ENCODE results near the gene TTBK1.

The TTBK1 gene

DNA sequence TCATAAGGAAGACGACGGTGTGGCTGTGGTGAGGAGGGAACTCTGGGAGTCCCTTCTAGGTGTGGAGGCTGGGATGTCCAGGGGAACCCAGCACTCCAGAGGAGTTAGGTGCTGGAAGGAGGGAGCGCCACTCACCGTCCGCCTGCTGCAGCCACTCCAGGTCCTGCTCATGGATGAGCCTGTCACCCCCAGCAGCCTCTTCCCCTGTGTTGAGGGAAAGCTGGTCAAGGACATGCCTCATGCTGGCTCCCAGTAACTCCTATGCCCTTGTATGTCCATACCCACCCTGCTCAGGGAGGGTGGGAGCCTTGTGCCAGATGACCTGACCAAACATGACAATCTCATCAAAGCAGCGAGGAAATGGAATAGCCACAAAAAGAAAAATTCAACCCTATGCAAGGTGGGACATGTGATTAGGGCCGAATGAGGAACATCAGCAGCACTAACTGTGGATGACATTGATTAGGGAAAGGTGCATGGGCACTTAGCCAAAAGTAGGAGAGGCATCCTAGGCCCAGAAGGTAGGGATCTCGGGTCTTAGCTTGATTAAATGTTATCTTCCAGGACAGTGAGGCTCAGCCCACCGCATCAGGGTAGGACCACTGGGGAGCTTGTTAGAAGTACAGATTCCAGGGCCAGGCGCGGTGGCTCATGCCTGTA lies 17.0 kb upstream of the TTBK1 start:
- no peak for DNase-seq

DNA sequence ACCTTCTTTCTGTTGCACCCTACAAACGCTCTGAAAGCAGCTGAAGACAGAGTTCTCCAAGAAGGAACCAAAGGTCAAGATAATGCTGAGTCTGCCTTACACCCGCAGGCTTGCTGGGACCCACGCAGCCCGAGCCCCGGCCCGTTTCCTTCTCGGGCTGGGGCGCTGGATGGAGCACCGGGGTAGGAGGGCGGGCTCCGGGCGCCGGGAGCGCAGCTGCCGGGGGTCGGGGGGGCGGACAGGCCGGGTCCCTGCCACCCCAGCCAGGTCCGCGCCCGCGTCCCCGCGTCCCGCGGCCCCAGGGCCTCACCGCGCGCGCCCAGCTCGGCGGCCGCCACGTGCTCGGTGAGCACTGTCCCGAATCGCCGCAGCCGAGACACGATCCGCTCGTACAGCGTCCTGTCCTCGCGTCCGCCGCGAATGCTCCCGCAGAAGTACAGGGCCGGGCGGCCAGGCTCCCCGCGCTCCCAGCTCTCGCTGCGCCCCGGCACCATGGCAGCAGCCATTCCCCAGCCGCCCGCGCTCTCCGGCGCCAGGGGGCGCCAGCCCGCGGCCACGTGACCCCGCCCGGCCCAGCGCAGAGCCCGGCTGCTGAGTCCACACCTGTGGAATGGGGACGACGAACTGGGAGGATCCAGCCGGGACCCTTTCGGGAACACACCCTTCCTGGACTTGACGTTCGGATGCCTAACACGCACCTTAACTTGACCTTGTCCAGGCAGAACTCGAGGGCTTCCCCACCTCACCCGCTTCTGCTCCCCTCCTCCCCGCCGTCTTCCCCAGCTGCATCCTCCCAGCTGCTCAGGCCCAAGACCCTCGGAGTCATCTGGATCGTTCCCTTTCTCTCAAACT lies 14.1 kb upstream of the TTBK1 start, which contains the start of gene DNPH1:
Gene DNPH1 (minus strand): TSS at position 531 of the 852 bp plus-strand sequence. CDS start 25 bp downstream, at position 506.
- DNase-seq: peak; percentile 76 to 82

DNA sequence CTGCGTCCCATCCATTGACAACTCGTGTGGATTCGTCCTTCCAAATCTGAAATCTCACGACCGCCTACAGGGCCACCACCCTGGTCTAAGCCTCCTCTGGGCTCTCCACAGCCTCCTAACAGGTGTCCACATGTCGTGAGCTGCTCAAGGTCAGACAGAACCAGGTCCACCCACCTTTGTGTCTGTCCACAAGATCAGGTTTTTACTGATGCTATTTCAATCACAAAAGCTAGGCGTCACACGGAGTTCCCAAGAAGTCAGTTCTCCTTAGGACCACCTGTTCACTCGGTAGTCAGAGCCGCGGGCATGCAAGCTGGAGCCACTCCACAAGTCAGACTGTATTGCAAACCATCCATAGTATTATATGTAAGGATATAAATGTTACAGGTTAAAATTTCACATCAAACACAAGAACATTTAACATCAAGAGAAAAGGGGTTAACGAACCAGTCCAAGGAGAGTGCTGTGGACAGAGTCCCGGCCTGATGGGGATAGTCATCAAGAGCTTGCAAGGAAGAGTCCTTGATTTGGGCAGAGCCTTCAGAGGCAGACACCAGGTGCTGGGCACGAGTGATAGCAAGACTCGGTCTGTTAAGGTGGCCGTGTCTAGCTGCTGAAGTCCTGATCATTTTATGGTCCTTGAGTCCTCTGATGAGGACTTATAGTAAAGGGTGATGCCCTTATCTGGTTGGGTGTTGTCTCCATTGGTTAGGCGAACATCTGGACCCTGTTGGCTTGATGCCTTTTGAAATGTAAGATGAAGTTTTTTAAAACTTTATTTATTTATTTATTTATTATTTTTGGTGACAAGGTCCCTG lies 13.3 kb upstream of the TTBK1 start:
- no peak for DNase-seq

DNA sequence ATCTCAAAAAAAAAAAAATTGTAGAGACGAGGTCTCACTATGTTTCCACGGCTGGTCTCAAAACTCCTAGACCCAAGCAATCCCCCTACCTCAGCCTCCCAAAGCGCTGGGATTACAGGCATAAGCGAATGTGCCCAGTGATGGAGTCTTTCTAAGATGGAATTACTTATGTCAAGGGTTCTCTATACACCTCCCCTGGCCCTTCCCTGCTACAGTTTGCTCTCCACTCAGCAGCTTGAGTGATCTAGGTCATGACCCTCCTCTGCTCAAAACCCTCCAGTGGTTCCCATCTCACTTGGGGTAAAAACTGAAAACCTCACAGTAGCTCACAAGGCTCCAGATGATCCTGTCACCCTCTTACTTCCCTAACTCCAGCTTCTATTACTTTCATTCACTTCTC lies 12.2 kb upstream of the TTBK1 start:
- no peak for DNase-seq

DNA sequence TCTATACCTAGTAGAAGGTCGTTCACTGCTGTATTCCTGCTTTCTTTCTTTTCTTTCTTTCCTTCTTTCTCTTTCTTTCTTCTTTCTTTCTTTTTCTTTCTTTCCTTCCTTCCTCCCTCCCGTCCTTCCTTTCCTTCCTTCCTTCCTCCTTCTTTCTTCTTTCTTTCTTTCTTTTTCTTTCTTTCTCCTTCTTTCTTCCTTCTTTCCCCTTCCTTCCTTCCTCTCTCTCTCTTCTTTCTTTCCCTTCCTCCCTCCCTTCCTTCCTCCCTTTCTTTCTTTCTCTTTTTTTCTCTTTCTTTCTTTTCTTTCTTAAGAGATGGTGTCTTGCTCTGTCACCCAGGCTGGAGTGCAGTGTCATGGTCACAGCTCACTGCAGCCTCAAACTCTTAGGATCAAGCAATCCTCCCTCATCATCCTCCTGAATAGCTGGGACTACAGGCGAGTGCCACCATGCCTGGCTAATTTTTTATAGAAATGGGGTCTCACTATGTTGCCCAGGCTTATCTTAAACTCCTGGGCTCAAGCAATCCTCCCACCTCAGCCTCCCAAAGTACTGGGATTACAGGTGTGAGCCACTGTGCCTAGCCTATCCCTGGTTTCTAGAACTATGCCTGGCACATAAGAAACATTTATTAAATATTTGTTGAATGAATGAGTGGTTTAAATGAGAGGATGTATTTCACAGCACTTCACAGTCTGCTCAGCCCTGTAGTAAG lies 11.4 kb upstream of the TTBK1 start:
- DNase-seq: no peak

DNA sequence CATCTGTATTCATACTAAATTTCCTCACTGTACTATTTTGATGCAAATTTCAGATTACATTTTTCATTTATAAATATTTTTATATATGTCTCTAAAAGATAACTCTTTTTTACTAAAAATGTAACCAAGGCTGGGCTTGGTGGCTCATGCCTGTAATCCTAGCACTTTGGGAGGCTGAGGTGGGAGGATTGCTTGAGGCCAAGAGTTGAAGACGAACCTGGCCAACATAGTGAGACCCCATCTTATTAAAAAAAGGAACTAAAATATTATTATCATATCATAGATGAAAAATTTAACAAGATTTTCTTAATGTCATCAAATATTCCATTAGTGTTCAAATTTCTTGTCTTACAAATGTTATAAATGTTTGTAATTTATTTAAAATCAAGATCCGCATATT lies 7.4 kb upstream of the TTBK1 start:
- no peak for DNase-seq

DNA sequence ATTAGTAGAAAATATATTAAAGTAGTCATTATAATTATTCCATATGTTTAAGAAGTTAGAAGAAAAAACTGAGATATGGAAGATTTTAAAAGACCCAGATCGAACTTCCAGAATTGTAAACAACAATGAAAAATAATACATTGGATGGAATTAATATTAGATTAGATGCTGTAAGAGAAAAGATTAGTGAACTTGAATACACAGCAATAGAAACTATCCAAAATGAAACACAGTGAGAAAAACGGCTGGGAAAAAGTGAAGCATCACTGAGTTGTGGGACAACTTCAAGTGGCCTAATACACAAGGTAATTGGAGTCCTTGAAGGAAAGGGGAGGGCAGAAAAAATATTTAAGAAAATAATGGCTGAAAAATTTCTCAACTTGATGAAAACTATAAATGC lies 4.2 kb upstream of the TTBK1 start:
- DNase-seq: no peak

DNA sequence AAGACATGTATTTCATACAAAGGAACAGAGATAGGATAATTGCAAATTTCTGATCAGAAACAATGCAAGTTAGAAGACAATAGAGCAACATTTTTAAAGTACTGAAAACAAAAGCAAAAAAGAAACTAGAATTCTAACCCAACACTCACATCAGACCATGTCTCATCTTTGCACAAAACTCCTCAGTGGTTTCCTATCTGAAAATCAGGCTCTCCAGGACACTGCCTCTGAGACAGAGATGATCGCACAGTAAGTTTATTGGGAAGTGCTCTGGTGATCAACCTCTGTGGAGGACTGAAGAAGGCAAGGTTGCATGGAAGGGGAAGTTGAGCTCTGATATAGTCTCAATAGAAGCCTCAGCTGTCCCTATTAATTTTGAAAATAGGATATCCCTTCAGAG lies 2.3 kb upstream of the TTBK1 start:
- DNase-seq: no peak

DNA sequence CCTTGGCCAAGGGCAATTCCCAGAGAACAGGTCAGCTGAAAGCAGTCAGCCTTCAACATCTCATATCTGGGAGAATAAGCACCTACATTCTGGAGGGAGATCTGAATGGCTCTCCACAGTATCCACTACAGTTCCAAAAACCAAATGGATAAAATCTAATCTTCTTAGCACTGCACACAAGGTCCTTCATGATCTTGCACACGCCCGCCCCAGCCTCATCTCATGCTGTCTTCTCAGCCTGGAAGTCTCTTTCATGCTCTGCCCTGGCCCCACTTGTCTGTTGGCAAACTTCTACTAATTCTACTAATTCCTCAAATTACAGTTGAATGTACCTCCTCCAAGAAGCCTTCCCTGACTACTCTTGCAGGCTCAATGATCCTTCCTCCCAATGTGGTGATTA lies 1.8 kb upstream of the TTBK1 start:
- DNase-seq: no peak

DNA sequence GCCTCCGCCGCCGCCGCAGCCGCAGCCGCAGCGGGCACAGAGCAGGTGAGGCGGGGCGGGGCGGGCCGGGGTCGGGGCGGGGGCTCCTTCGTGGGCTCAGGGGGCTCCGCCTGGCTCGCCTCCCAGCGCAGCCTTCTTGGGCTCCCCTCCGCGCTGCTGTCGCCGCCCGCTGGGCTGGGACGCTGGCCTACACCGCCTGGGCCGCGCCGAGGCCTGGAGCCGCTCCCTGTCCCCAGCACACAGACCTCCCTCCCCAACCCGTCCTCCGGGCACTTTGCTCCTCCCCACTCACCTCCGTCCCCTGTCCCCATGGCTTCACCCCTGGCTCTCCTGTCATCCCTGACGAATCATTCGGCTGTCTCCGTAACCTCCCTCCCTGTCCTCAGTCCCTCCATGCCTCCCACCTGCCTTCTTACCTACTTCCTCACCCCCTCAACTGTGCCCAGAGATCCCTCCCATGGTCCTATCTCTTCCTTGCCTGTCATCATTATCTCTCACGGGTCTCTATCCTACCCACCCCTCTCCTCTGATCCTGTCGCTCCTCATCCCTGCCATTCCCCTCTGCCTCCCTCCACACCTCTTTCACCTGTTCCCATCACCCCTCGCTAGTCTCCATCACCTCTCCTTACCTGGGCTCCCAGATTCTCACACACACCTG lies 512 bp downstream of the TTBK1 start:
- DNase-seq: no peak

DNA sequence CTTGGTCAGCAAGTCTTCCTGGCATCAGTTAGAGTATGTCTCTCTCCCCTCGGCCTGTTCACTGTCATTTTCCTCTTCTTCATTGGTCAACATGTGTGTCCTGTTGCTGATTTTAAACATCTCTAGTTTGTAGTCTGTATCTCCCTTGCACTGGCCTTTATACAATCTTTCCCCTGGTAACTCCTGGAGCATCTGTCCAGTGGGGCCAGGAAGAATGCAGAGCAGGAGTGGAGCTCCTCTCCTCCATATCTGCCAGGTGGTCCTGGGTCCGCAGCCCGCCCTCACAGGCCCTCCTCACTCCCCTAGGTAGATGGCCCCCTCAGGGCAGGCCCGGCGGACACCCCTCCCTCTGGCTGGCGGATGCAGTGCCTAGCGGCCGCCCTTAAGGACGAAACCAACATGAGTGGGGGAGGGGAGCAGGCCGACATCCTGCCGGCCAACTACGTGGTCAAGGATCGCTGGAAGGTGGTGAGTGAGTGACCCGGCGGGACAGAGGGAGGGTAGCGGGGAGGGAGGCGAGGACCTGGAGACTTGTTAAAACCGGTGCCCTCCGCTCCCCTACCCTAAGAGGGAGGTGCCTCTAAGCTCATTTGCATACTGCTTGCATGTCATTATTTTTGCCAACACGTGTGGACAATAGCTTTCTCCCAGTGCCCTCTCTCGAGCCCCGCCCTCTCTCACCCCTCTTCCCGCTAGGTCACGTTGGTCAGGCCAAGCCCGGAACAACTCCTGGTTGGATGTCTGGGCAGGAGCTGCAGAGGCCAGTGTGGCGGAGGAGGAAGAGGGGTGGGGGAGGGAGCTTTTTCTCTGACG lies 3.2 kb downstream of the TTBK1 start:
- DNase-seq: peak; percentile 24 to 42

DNA sequence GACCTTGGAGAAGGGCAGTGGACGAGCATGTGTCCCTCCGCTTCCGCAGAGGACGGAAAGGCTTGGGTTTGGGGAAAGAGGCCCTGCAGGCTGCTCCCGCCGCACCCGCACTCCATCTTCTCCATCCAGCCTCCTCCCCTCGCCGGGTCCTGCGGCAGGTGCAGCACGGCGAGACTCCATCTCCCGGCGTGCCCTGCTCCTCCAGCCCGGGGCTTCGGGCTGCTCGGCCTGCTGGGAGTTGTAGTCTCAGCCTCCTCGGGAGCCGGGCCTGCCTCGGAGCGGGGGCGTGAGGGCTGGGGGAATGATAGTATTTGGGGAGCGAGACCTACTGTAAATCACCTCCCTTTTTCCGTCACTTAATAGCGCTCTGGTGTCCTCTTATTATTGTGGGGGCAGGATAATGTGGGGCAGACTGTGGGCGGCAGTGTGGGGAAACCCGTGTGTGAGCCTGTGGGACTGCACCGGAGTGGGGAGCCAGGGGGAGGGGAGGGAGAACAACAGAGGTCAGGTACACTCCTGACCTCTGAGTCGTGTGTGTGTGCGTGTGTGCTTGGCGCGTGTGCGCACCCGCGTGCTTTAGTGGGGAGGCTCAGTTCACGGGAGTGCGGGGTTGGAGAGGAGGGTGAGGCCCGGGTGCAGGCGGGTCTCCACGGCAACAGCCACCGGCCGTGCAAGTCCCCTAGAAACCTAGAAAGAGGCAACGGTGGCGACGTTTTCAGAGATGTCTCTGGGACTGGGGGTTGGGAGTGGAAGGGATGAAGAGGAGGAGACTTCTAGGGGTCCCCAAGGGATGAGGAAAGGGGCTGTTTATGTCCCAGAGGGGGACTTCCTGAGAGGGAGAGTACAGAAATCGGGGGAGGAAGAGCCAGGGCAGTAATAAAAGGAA lies 4.1 kb downstream of the TTBK1 start:
- DNase-seq: peak; percentile 81

DNA sequence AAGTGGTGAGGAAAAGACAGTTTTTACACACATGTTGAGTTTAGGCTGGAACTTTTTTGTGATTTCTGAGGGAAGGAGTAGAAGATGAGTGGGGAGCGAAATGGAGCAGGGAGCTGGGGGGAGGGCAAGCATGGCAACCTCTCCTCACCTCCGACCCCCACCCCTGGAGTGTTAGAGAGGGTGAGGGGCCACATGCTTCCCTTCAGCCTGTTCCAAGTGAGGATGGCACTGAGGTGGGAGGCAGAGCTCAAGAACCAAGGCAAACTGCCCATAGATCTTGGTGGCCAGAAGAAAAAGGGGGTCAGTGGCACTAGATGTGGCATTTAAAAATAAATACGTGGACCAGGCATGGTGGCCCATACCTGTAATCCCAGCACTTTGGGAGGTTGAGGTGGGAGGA lies 4.8 kb downstream of the TTBK1 start:
- DNase-seq: no peak

DNA sequence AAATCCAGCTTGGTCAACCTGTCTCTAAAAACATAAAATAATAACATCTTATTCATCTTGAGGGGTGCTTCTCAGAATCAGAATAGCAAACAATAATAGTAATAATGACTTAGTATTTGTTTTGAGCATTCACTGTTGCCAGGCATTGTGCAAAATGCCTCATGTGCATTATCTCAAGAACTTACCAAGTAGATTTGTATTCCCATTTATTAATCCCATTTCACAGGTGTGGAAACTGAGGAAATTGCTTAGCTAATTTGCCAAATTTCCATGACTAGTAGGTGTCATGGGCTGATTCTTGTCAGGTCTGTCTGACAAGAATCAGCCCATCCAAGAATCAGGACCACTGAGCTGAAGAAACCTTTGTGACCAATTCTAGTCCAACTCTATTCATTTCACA lies 5.5 kb downstream of the TTBK1 start:
- no peak for DNase-seq

DNA sequence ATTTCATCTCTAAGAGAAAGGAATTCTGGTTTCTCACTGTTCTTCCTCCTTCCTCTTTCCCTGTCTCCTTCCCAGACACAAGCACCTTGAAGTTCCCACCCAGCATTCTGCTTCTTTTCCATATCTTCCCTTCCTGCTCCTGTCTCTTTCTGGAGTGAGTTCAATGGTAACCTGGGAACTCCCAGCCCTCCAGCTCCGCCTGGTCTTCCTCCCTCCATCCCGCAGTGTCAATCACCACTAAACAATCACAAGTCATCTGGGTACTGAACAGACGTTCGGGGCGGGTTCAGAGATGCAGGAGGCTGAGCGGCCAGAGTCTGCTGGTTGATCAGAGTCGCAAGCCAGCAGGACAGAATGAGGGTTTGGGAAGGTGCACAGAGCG lies 7.7 kb downstream of the TTBK1 start:
- DNase-seq: no peak

DNA sequence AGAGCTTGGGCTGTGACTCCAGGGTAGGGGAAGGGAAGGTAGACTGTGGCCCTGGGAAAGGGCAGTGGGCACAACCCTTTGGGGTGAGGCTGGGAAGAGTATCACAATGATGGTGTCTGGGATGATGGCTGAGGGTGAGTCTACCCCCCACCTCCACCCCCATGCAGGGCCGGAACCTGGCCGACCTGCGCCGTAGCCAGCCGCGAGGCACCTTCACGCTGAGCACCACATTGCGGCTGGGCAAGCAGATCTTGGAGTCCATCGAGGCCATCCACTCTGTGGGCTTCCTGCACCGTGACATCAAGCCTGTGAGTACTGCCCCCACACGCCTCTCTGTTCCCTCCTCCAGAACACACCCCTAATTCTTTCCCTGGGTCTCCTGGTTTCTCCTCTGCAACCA lies 10.1 kb downstream of the TTBK1 start:
- DNase-seq: no peak

DNA sequence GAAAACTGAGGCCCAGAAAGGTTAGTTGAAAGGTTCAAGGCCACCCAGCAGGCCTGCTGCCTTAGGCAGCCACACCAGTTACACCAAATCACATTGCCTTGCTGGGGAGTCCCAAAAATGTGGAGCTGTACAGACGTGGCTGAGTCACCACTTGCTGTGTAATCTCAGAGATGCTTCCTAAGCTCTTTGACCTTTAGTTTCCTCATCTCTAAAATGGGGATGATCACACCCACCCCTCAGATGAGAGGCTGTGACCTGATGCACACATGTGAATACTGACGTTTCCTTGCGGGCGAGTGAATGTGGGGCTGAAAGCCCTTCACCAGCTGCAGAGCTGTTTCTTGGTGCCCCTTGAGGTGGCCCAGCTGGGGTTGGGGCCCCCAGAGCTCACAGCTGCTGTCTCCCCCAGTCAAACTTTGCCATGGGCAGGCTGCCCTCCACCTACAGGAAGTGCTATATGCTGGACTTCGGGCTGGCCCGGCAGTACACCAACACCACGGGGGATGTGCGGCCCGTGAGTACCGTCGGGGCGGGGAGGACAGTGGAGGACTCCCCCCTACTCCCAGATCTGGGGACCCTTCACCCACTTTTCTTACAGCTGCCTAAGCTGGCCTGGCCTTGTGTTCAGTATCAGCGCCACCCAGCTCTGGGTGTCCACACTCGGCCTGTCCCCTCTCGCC lies 11.0 kb downstream of the TTBK1 start:
- DNase-seq: no peak

DNA sequence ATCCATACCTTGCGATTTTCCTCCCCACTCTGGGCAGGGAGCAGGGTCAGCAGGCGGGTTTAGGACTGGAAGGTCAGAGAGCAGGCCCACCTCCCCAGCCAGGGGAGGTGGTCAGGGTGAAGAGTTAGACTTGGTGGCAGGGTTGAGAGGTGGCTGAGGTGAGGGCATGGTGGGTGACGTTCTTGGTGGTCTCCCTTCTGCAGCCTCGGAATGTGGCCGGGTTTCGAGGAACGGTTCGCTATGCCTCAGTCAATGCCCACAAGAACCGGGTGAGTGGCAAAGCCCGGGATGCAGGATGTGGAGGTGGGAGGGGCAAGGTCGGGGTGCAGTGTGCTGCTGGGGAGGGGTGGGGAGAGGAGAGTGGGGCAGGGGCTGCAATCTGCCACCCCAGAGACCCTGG lies 11.6 kb downstream of the TTBK1 start:
- DNase-seq: no peak

DNA sequence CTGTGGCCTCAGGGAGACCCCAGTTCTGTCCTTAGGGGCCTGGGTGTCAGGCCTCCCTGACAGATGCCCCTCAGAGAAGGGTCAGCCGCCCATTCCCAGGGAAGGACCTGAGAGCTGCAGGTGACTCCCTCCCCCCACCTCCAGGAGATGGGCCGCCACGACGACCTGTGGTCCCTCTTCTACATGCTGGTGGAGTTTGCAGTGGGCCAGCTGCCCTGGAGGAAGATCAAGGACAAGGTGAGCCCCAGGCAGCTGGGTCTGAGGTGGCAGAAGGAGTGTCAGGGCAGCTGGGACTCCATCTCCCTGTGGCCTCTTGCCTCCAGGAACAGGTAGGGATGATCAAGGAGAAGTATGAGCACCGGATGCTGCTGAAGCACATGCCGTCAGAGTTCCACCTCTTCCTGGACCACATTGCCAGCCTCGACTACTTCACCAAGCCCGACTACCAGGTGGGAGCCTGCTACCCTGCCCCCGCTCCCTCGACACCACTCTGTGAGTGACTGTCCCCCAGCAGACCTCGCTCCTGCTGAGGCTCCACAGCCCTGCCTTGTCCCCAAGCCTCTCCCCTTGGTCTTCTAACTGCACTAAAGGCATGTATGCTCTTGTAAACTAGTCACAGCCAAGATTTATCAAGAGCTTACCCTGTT lies 12.2 kb downstream of the TTBK1 start:
- no peak for DNase-seq
